OCI-LY1 (cell line): ENCODE measurements around the gene TRPC1.

ENCODE experiments used
- EZH2 ChIP-seq: fragments of 200-600 bp; sonication (generic), shearing (Covaris generic); IDR thresholded peaks from 2 replicates; pipeline ENCODE4 v1.8.0; 2017; ENCODE audit warnings: borderline replicate concordance, mixed run types, mild to moderate bottlenecking, antibody characterized with exemption, low read length, moderate library complexity, mixed read lengths
- TF ChIP-seq, protein P1 (sequence below): fragments of 200-600 bp; sonication (generic), shearing (Covaris generic); IDR thresholded peaks from 2 replicates; pipeline ENCODE4 v1.5.1; 2017; ENCODE audit warnings: mild to moderate bottlenecking, antibody characterized with exemption, low read length, moderate library complexity, mixed read lengths

DNA sequence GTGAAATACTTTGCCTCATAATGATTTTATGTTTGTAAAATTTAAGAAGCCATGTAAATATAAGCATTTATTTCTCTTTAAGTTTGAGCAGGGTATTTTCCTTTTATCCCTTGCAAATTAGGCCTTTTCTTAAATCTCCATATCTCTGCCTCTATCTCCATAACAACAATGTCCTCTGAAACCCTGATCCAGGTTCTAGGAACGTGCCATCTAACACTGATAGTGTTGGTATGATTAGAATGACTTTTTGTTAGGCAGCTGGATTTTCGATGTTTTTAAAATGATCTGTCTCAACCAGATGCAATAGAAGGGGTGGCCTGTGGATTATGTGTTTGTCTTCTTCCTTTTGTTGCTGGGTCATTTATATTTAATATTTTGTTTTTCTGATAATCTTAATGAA lies 77.9 kb downstream of the TRPC1 start:
- TF ChIP-seq, protein P1, sequence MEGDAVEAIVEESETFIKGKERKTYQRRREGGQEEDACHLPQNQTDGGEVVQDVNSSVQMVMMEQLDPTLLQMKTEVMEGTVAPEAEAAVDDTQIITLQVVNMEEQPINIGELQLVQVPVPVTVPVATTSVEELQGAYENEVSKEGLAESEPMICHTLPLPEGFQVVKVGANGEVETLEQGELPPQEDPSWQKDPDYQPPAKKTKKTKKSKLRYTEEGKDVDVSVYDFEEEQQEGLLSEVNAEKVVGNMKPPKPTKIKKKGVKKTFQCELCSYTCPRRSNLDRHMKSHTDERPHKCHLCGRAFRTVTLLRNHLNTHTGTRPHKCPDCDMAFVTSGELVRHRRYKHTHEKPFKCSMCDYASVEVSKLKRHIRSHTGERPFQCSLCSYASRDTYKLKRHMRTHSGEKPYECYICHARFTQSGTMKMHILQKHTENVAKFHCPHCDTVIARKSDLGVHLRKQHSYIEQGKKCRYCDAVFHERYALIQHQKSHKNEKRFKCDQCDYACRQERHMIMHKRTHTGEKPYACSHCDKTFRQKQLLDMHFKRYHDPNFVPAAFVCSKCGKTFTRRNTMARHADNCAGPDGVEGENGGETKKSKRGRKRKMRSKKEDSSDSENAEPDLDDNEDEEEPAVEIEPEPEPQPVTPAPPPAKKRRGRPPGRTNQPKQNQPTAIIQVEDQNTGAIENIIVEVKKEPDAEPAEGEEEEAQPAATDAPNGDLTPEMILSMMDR, result no peak
- TF ChIP-seq EZH2, result no peak
